Kasumi-1 (cell line): ENCODE results near the gene GIGYF1.
"Not testable (repeated sequence)": the region's sequence is repeated elsewhere in the genome, so short reads cannot be mapped to it uniquely, and the experiment has no call there.

ENCODE experiments used
- DNase-seq, 2 experiments: peaks; one replicate each; lab custom pipeline; 2025; lab: John Stamatoyannopoulos, UW

The GIGYF1 gene

GRCh38 chr7:100710452-100710851, 16.4 kb upstream of the GIGYF1 start:
- no peak for DNase-seq

DNA sequence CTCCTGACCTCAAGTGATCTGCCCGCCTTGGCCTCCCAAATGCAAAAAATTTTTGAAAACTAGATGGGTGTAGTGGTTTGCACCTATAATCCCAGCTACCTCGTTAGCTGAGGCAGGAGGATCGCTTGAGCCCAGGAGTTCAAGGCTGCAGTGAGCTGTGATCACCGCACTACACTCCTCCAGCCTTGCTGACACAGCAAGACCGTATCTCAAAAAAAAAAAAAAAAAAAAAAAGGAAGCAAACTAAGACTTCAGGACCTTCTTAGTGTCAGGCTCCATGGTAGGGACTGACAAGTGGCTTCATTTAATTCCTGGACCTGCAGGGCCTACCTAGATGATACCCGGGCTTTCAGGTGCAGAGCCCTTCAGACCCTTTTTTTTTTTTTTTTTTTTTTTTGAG, 14.3 kb upstream of the GIGYF1 start:
- no peak for DNase-seq

DNA sequence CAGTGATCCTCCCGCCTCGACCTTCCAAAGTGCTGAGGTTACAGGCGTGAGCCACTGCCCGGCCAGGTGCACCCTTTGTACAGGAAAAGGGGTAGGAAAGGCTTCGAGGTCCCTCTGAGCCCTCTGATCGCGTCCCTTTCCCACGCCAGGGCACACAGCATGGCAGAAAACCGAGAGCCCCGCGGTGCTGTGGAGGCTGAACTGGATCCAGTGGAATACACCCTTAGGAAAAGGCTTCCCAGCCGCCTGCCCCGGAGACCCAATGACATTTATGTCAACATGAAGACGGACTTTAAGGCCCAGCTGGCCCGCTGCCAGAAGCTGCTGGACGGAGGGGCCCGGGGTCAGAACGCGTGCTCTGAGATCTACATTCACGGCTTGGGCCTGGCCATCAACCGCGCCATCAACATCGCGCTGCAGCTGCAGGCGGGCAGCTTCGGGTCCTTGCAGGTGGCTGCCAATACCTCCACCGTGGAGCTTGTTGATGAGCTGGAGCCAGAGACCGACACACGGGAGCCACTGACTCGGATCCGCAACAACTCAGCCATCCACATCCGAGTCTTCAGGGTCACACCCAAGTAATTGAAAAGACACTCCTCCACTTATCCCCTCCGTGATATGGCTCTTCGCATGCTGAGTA, 12.7 kb upstream of the GIGYF1 start:
- DNase-seq, result no peak

- peak; percentile 93 for DNase-seq
Measured at GRCh38 chr7:100705753-100706671, 12.0 kb upstream of the GIGYF1 start, which contains the start of gene POP7. Gene POP7, plus strand, starts transcription at chr7:100706121. Its CDS starts 710 bp downstream, at chr7:100706831.

DNA sequence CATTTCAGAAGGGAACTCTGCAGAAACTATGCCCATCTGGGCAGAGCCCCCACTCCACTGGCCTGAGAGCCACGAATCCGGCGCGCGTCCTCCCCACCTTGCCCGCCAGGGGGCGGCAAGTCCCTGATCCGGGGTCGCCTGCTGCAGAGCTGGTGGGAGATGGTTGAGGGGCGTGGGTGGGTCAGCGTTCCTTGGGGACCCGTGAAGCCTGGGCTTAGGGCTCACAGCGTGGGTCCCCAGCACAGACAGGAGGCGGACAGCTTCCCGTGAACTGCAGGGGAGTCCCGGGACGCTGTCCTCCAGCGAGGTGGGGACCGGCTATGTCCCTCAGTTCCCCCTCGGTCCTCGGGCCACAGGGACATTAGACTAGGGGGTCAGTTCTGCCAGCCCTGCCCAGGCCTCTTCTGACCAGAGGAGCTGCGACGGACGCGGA, 11.3 kb upstream of the GIGYF1 start:
- peak; percentile 57 to 68 for DNase-seq

GRCh38 chr7:100701089-100701488, 7.0 kb upstream of the GIGYF1 start:
- not testable (repeated sequence) for DNase-seq

DNA sequence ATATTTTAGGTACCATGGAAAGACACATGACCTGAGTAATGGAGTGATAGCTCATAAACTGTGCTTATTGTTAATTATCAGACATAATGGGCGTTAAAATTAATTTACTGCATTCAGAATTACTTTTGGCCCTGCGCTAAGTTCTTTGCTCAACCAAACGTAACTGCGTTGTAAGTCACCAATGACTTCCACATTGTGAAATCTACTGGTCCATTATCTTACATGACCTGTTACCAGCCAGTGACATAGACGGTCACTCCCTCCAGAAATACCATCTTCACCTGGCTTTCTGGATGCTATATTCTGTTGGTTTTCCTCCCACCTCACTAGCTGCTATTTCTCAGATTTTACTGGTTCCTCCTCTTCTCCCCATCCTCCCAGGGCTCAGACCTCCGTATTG, 5.0 kb upstream of the GIGYF1 start:
- DNase-seq, result no peak

- no peak for DNase-seq
Measured at GRCh38 chr7:100696123-100696521, 2.1 kb upstream of the GIGYF1 start.

DNA sequence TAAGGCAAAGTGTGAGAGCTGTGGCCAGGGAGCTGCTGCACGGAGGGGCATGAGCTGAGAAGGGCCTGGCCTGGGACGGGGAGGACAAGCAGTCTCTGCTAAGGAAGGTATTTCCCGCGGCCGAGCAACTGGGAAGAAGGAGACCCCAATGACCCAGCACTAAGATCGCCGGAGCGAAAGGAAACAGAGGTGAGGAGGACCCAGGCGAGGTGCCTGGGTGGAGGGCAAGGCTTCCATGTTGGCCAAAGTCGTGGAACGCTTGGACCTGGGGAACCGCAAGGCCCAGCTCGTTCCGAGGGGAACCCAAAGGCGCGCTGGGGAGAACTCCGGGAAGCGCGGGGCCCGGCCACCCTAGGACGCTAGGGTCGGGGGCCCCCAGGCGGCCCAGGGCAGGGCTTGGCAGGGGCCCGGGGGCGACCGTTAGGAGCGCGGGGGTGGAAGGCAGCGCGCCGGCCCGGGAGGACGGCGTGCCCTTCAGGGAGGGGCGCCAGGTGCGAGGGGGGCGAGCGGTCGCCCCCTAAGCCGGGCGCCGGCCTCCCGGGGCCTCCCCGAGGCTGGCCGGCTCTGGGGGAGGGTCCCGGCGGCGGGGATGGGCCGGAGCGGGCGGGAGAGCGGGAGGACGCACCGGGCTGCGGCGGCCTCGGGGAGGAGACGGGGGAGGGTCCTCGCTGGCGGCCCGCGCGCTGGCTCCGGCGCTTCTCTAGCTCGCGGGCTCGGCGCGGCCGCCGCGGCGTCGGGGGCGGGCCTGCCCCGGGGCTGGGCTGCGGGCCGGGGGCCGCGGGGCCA, 545 bp downstream of the GIGYF1 start:
- no peak for DNase-seq

- no peak for DNase-seq
Measured at GRCh38 chr7:100692578-100692961, 1.5 kb downstream of the GIGYF1 start.

- DNase-seq, result peak; percentile 72 to 82
Measured at GRCh38 chr7:100691676-100692577, 2.1 kb downstream of the GIGYF1 start.

- no peak for DNase-seq
Measured at GRCh38 chr7:100689230-100690135, 4.6 kb downstream of the GIGYF1 start.

- DNase-seq, result no peak
Measured at GRCh38 chr7:100688326-100688860, 5.7 kb downstream of the GIGYF1 start.

DNA sequence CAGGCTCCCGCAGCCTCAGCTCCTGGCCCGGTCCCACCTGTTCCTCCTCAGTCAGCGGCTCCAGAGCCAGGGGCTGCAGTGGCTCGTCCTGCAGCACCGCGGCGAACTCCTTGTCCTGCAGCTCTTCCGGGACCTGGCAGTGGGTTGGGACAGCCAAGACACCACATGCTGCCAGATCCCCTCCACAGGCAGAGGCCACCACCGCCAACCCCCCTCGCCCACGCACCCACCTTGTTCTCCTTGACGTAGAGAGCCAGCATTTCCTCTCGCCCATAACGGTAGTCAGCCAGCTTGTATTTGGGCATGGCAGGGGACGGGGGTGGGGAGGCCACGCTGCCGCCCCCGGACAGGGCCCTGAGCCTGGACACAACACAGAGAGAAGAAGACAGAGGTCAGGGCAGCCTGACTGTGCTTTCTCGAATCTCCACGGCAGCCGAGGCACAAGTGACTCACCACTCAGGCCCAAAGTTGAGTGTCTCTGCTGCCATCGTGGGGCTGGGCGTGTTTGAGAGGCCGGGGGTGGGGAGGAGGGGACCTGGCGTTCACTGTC, 6.2 kb downstream of the GIGYF1 start:
- DNase-seq, result no peak

DNA sequence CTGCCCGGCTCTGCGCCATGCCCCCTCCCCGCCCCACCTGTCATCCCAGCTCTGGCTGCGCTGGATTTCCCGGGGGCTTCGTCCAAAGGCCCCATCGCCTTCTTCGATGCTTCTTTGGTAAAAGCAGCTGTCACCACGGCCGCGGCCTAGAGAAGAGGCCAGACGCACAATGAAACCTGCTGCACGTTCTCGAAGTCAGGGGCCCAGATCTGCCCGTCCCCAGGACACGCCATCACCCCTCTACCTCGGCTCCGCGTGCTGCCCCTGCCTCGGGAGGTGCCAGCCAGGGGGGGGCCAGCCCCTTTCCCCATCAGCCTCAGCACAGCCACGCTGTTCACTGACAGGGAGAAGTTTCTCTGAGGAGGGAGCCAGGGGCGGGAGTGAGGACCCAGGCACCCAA, 6.8 kb downstream of the GIGYF1 start:
- DNase-seq, result no peak

GRCh38 chr7:100686822-100687211, 7.2 kb downstream of the GIGYF1 start:
- DNase-seq, result no peak

DNA sequence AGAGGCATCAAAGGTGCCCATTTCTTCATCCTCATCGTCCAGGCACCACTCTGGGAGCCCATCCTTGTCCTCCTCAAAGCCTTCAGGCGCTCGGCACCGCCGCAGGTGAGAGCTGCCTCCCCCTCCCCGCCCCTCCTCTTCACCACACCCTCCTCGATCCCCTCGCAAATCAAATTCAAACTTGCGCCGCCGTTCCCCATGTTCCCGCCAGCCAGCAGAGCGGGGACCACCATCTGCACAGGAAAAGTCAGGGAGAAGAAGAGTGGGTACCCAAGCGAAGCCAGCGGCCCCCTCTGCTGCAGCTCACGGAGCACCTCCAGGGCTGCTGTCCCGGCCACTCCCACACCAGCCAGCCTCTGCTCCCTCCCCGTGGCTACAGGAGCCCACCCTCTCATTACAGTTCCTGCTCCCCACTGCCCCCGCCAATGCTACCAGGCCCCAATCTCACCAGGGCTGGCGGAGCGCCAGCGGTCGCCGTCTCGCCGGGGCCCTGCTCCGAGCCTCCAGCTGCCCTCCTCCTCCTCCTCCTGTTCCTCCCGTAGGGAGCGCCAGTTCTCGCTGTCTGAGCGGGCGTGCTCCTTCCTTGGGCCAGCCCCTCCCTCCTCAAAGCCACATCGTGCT, 7.7 kb downstream of the GIGYF1 start:
- no peak for DNase-seq

DNA sequence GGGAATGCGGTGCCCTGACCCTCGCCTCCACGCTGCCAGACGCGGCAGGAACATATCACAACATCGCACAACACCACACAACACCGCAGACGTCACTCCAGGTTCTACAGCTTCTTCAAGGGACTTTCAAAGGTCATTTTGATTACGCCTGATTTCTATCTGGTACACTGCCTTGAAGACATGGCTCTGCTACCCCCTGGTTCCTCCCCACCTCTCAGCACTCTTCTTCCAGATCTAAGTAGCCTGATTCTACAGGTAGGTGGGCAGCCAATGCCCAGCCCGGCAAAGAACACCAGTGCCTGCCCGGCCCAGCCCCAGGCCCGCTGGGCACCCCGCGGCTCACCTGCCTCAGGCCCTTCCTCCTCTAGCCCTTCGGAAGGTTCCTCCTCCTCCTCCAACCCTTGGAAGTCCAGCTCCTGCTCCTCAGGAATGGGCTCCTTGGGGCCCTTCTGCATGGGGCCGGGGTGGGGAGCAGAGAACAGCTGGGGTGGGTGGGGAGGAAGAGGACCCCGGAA, 8.4 kb downstream of the GIGYF1 start:
- DNase-seq, result no peak

DNA sequence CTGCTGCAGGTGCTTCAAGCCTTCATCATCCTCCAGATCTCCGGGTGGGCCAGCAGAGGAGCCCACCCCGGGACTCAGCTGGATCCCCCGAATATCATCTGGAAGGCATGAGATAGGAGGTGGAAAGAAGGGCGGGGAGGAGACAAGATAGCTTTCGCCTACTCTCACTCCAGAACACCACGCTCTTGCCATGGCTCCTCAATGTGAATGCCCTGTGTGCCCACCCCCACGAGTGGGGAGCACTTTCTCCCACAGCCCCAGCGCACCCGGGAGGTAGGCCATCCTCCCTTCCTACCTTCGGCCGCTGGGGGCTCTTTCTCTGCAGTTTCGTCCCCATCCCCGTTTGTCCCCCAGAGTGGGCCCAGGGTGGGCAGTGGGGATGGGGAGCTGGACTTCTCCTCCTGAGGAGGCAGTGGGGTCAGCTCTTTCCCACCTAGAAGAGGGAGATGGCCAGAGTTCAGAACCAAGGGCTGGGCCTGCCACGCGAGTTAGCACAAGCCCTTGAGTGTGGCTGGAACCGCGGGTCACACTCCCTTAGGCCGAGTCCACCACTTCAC, 8.9 kb downstream of the GIGYF1 start:
- DNase-seq, result no peak
